ENCODE results near the gene RXRA.

GRCh38 chr9:134456756-134457305 is 130.6 kb downstream of the RXRA start:
- TF ChIP-seq CTCF (IDR thresholded peaks at IDR 0.05) = no peak; the same call in 1 of the 2 replicates
- no peak for TF ChIP-seq RAD21 (IDR thresholded peaks at IDR 0.05; ENCODE audit: low read length)
- TF ChIP-seq MEF2A (IDR thresholded peaks at IDR 0.05; ENCODE audit: borderline replicate concordance, low read depth) = no peak
- no peak for TF ChIP-seq NFIC (IDR thresholded peaks at IDR 0.05; ENCODE audit: borderline replicate concordance)
- TF ChIP-seq YY1 (IDR thresholded peaks at IDR 0.05; ENCODE audit: low read depth) = no peak
- no peak for TF ChIP-seq POLR2AphosphoS5 (IDR thresholded peaks at IDR 0.05; ENCODE audit: low read depth, low read length)
- TF ChIP-seq RFX5 (IDR thresholded peaks at IDR 0.05; ENCODE audit: low read length) = no peak
- no peak for TF ChIP-seq NRF1 (IDR thresholded peaks at IDR 0.05; ENCODE audit: low read depth, low read length)
- TF ChIP-seq JUND (IDR thresholded peaks at IDR 0.05) = no peak
- no peak for TF ChIP-seq GABPA (IDR thresholded peaks at IDR 0.05; ENCODE audit: low read depth)
